Endometrium (tissue), 2 donors: ENCODE measurements around the gene FGF12.

Experiments used
- FAIRE-seq: peaks from 2 replicates; lab custom pipeline; 2012; peaks lifted over from hg19 to GRCh38; lab: Jason Lieb, UNC
- donor health status: control.
- donor health status: control.

The FGF12 gene

GRCh38 chr3:192258721-192259120, 468.6 kb downstream of the FGF12 start:
- no peak for FAIRE-seq

GRCh38 chr3:192255839-192256238, 471.5 kb downstream of the FGF12 start:
- no peak for FAIRE-seq

GRCh38 chr3:192253138-192253887, 474.0 kb downstream of the FGF12 start:
- no peak for FAIRE-seq

GRCh38 chr3:192249516-192249915, 477.8 kb downstream of the FGF12 start:
- FAIRE-seq = no peak

GRCh38 chr3:192246847-192247559, 480.3 kb downstream of the FGF12 start:
- FAIRE-seq = no peak

GRCh38 chr3:192244591-192244990, 482.8 kb downstream of the FGF12 start:
- FAIRE-seq = no peak

- FAIRE-seq = no peak
These were observed 487.4 kb downstream of the FGF12 start for GRCh38 chr3:192239956-192240355.

- FAIRE-seq = no peak
These were observed 489.2 kb downstream of the FGF12 start for GRCh38 chr3:192237992-192238608.

GRCh38 chr3:192229866-192230265, 497.5 kb downstream of the FGF12 start:
- FAIRE-seq = no peak

- FAIRE-seq = no peak
These were observed 502.6 kb downstream of the FGF12 start for GRCh38 chr3:192224634-192225155.

- no peak for FAIRE-seq
These were observed 503.5 kb downstream of the FGF12 start for GRCh38 chr3:192223815-192224214.

GRCh38 chr3:192220915-192221314, 506.4 kb downstream of the FGF12 start:
- no peak for FAIRE-seq

- FAIRE-seq = no peak
These were observed 507.4 kb downstream of the FGF12 start for GRCh38 chr3:192219926-192220325.

GRCh38 chr3:192216067-192216466, 511.3 kb downstream of the FGF12 start:
- FAIRE-seq = no peak

GRCh38 chr3:192212979-192213378, 514.4 kb downstream of the FGF12 start:
- FAIRE-seq = no peak

GRCh38 chr3:192212335-192212734, 515.0 kb downstream of the FGF12 start:
- FAIRE-seq = no peak

- no peak for FAIRE-seq
These were observed 519.7 kb downstream of the FGF12 start for GRCh38 chr3:192207651-192208050.

GRCh38 chr3:192207239-192207638, 520.1 kb downstream of the FGF12 start:
- FAIRE-seq = no peak

GRCh38 chr3:192194085-192194484, 533.3 kb downstream of the FGF12 start:
- FAIRE-seq = no peak

- FAIRE-seq = no peak
These were observed 539.0 kb downstream of the FGF12 start for GRCh38 chr3:192188218-192188835.

GRCh38 chr3:192187485-192188051, 539.8 kb downstream of the FGF12 start:
- no peak for FAIRE-seq

- FAIRE-seq = no peak
These were observed 540.8 kb downstream of the FGF12 start for GRCh38 chr3:192186498-192186897.
